GM12875 (cell line): ENCODE data around the gene KLF8.

Experiments
- H3K4me3 ChIP-seq: one replicate; pipeline ENCODE4 v1.5.1; 2011; ENCODE audit warnings: low read depth, low read length, control low read depth
- TF ChIP-seq, protein P1 (sequence below): IDR thresholded peaks from 2 replicates; pipeline ENCODE4 v1.5.1; 2011; ENCODE audit warnings: low read depth, mild to moderate bottlenecking, control low read depth, inconsistent platforms, low read length, moderate library complexity, borderline replicate concordance; ENCODE audit not compliant: insufficient read depth

Gene KLF8

DNA sequence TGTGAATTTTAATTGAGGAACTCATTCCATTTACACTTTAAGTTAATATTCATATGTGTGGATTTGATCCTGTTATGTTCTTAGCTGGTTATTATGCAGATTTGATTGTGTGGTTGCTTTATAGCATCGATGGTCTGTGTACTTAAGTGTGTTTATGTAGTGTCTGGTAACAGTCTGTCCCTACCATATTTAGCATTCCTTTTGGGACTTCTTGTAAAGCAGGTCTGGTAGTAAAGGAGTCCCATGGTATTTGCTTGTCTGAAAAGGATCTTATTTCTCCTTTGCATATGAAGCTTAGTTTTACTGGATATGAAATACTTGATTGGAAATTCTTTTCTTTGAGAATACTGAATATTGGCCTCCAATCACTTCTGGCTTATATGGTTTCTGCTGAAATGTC lies 76.6 kb downstream of the KLF8 start:
- TF ChIP-seq, protein P1, sequence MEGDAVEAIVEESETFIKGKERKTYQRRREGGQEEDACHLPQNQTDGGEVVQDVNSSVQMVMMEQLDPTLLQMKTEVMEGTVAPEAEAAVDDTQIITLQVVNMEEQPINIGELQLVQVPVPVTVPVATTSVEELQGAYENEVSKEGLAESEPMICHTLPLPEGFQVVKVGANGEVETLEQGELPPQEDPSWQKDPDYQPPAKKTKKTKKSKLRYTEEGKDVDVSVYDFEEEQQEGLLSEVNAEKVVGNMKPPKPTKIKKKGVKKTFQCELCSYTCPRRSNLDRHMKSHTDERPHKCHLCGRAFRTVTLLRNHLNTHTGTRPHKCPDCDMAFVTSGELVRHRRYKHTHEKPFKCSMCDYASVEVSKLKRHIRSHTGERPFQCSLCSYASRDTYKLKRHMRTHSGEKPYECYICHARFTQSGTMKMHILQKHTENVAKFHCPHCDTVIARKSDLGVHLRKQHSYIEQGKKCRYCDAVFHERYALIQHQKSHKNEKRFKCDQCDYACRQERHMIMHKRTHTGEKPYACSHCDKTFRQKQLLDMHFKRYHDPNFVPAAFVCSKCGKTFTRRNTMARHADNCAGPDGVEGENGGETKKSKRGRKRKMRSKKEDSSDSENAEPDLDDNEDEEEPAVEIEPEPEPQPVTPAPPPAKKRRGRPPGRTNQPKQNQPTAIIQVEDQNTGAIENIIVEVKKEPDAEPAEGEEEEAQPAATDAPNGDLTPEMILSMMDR: no peak
- no peak overlapping the region for H3K4me3 ChIP-seq

DNA sequence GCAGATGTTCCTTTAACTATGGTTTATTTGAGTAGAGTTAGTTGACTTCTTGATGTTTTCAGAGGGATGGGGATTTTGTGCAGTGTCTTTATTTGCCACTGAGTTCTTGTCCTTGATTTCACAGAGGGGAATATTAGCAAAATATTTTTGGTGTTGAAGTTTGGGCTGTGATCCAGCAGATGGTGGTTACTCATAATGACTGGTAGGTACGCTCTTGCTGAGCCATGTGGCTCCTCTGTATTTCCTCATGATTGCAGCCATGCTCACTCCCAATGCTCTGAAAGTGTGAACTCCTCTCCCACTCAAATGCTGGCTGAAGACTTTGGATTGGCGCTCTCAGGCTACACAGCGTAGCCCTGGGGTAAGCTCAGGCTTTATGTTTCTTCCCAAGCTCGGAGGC lies 77.7 kb downstream of the KLF8 start:
- TF ChIP-seq, protein P1: no peak
- H3K4me3 ChIP-seq: no peak overlapping the region

DNA sequence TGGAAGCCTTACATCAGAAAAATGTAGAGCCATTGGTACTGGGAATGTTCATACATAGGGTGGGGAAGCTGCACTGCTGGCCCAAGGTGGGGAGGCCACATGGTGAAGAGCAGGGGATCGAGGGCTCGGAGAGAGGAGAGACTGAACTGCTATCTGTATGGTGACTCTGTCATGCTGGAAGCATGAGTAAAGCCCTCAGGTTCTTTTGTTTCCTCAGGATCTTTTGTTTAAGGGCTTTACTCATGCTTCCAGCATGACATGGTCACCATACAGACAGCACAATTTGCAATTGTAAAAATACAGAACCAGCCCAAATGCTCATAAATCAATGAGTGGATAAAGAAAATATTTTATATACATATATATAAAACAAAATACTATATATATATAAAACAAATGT lies 78.4 kb downstream of the KLF8 start:
- TF ChIP-seq, protein P1: no peak

DNA sequence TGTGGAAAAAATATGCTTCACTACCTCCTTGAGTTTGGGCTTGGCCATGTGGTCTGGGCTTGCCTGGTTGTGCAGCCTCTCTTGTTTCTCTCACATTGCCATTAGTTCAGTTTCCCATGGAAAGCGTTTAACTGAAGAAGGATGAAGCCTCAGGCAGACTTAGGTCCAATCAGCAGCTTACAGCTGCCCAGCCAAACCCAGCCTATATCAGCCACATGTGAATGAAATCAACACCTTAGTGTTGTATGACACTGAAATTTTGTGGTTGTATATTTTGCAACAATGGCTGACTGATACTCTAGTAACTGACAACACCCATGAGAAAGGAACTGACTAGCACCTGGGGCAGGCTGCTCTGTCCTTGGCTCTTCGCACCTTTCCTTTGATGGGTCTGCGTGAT lies 81.2 kb downstream of the KLF8 start:
- H3K4me3 ChIP-seq: no peak overlapping the region
- TF ChIP-seq, protein P1: no peak

More for the DNA sequence above, 78.4 kb downstream of the KLF8 start:
- H3K4me3 ChIP-seq: no peak overlapping the region

DNA sequence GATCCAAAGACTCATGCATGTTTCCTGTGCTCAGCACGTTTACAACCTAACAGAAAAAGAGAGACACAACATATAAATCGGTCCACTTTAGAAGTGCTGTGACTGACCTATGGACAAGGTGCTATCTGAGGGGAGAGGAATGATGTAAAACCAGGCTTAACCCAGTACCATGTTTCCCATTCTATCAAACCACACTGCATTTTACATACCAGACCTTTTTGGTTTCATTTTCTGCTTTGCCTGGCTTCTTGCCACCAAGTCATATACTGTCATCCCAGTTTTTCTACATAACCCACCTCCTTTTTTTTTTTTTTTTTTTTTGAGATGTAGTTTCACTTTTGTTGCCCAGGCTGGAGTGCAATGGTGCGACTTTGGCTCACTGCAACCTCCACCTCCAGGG lies 82.2 kb downstream of the KLF8 start:
- H3K4me3 ChIP-seq: no peak overlapping the region
- TF ChIP-seq, protein P1: no peak

DNA sequence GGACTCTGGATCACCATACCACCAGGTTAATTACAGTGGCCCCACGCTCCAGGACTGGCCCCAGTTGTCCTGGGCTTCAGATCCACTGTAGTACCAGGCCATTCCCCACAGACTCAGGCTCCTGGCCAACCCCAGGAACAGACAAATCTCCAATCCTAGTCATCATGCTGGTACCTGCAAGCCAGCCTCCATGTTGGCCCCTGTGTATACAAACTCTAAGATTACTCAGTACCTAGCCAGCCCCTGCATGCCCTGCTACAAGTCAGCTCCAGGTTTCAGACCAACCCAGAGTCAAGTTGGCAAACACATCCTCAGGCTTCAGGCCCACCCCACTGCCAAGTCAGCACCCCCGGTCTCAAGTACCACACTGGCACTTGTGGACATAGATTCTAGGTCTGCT lies 85.9 kb downstream of the KLF8 start:
- H3K4me3 ChIP-seq: no peak overlapping the region
- TF ChIP-seq, protein P1: no peak

DNA sequence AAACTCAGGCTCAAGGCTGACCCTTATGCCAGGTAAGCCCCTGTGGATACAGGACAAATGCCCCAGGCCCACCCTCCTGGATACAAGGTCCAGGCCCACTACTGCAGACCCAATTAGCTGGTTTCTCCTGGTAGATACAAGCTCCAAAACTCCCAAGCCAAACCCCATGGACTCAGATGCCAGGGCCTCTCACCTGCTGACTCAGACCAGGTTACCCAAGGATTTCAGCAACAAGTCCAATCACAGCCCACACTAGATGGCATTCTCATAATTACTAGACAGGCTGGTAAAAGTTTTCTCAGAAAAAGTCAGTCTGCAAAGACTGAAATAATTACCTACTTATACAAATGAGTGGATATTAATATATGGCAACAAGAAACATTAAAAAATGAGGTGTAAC lies 87.0 kb downstream of the KLF8 start:
- no peak overlapping the region for H3K4me3 ChIP-seq

More for the DNA sequence above, 87.0 kb downstream of the KLF8 start:
- TF ChIP-seq, protein P1: no peak
